Lung (tissue), 12 donors: Measurements from ENCODE around the gene SLC35F2. TPM values are rescaled to one million over a fixed set of nuclear protein-coding genes. Genes with fewer than 3 reads are reported as not detected.

Source experiments
- ATAC-seq: fragments of 200-7000 bp; cut with Tn5 transposase; one replicate; pipeline ENCODE4 v1.9.1; 2020; ENCODE audit warnings: moderate number of reproducible peaks; ENCODE audit not compliant: insufficient read depth, low FRiP score
- DNase-seq, 3 donors: peaks; one replicate each; pipeline ENCODE4 v3.0.0-alpha.2; 2013 to 2017
- H3K27ac ChIP-seq, 2 donors: one replicate each; pipeline ENCODE4 v1.5.1; 2013; ENCODE audit warnings: mild to moderate bottlenecking in 2 of 2, moderate library complexity in 2 of 2, control low read depth in 1 of 2, inconsistent platforms in 1 of 2, low read depth in 1 of 2, low read length in 1 of 2
- H3K27me3 ChIP-seq, 3 donors: one replicate each; pipeline ENCODE4 v1.5.1; 2013; ENCODE audit warnings: low read length in 2 of 3; ENCODE audit not compliant: control insufficient read depth in 3 of 3, insufficient read depth in 3 of 3
- H3K36me3 ChIP-seq, 4 donors: one replicate each; pipeline ENCODE4 v1.5.1; 2013; ENCODE audit warnings: low read length in 4 of 4, mild to moderate bottlenecking in 1 of 4, moderate library complexity in 1 of 4; ENCODE audit not compliant: control insufficient read depth in 4 of 4, insufficient read depth in 4 of 4
- H3K4me1 ChIP-seq, 5 donors: one replicate each; pipeline ENCODE4 v1.5.1; 2013; ENCODE audit warnings: low read length in 5 of 5, mild to moderate bottlenecking in 2 of 5, moderate library complexity in 1 of 5; ENCODE audit not compliant: control insufficient read depth in 5 of 5, insufficient read depth in 5 of 5
- H3K4me3 ChIP-seq: one replicate; pipeline ENCODE4 v1.5.1; 2013; ENCODE audit warnings: mild to moderate bottlenecking, control low read depth, moderate library complexity
- H3K9ac ChIP-seq, 2 donors: one replicate each; pipeline ENCODE4 v1.5.1; 2013; ENCODE audit warnings: low read length in 2 of 2, control low read depth in 1 of 2; ENCODE audit not compliant: insufficient read depth in 1 of 2
- H3K9me3 ChIP-seq, 4 donors: one replicate each; pipeline ENCODE4 v1.5.1; 2013; ENCODE audit warnings: low read length in 3 of 4, mild to moderate bottlenecking in 1 of 4, moderate library complexity in 1 of 4; ENCODE audit not compliant: control insufficient read depth in 4 of 4, insufficient read depth in 3 of 4
- CTCF ChIP-seq: IDR thresholded peaks from 2 replicates; pipeline ENCODE4 v1.5.1; 2012; ENCODE audit warnings: mild to moderate bottlenecking; ENCODE audit errors: control extremely low read depth, extremely low read depth
- WGBS, 2 donors: extraction: QIAGEN DNeasy Blood & Tissue Kit; methylation state at CpG; one replicate each; pipeline ENCODE4 v1.1.7; 2013; 5-methylcytosine and 5-hydroxymethylcytosine counted together
- polyA plus RNA-seq, 2 donors: library from polyadenylated mRNA; stranded (reverse); fragments of 200-250 nt; gene quantifications; one replicate each; pipeline ENCODE4 v1.2.1, GENCODE V29; 2013
- total RNA-seq, 2 donors: library from RNA; depleted of rRNA in 1 of 2; stranded (reverse); fragments of >200 nt in 1 of 2; gene quantifications; one replicate each; pipeline ENCODE4 v1.2.1, GENCODE V29; 2014 to 2021
- donor health status: control.
- donor health status: control.
- donor health status: Bipolar disorder and iron deficiency.
- donor health status: healthy.
- donor health status: DM: yes; HTN: yes; CAD: no.

Gene SLC35F2
- total and polyA plus RNA-seq, 4 donors = 5.1 to 15.7 (median 5.8) TPM

GRCh38 chr11:107844041-107844440, 14.5 kb downstream of the SLC35F2 start:
- peaks cover 0 to 1% (median 0%) of the 10 kb centered on the region in 4 donors for H3K36me3 ChIP-seq
- no peak for TF ChIP-seq CTCF
- 95 to 98% methylated on average over 7 of the region's 7 CpGs for WGBS, 2 donors
- DNase-seq (no peak), ATAC-seq (no peak)
- no peak overlapping the region for H3K4me3 ChIP-seq
- H3K27ac ChIP-seq = no peak overlapping the region
- H3K9ac ChIP-seq = no peak overlapping the region
- no peaks in the 10 kb centered on the region for H3K9me3 ChIP-seq
- peaks cover 0 to 5% (median 0%) of the 10 kb centered on the region in 5 donors for H3K4me1 ChIP-seq
- H3K27me3 ChIP-seq = no peaks in the 10 kb centered on the region

DNA sequence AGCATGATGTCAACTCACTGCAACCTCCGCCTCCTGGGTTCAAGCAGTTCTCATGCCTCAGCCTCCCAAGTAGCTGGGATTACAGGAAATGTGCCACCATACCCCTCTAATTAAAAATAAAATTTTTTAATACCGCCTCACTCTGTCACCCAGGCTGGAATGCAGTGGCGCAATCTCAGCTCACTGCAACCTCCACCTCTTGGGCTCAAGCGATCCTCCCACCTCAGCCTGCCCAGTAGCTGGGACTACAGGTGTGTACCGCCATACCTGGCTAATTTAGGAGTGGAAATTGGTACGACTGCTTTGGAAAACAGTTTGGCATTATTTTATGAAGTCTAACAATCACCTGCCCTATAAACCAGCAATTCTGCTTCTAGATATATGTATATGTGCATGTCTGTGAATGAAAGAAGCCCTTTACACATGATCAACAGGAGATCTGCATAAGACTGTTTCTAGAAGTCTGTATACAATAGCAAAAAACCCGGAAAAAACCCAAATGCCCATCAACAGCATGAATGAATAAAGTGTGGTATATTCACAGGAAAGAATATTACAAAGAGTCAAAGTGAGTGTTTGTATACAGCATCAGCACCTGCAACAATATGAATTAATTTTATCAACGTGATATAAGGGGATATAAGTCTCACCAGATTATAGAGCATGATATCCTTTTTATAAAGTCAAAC, 16.0 kb downstream of the SLC35F2 start:
- no peaks in the 10 kb centered on the region for H3K9me3 ChIP-seq
- TF ChIP-seq CTCF = no peak
- peaks cover 0 to 5% (median 0%) of the 10 kb centered on the region in 5 donors for H3K4me1 ChIP-seq
- ATAC-seq = no peak
- no peak overlapping the region for H3K27ac ChIP-seq
- DNase-seq = no peak
- 84 to 87% methylated on average over 8 of the region's 8 CpGs for WGBS, 2 donors
- no peak overlapping the region for H3K4me3 ChIP-seq
- no peak overlapping the region for H3K9ac ChIP-seq
- no peaks in the 10 kb centered on the region for H3K27me3 ChIP-seq
- H3K36me3 ChIP-seq = peaks cover 0 to 1% (median 0%) of the 10 kb centered on the region in 4 donors

DNA sequence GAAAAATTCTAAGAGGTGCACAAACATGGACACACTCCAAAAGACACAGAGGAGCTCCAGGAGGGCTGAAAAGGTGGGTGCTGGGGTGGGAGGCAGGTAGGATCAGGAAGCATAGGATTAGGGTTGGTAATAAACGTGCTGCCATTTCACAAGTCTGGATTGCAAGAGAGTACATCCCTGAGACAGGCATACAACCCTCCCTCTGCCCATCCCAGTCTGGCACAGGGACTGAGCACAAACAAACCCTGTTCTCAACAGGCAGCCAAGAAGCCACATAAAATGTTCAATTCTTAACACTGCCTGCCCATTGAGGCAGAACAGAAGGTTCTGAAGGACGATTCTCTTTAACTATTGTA, 18.5 kb downstream of the SLC35F2 start:
- WGBS, 2 donors = 22 to 42% methylated on average over 2 of the region's 2 CpGs
- H3K27ac ChIP-seq = peak overlapping the region in 1 of 2 donors; percentile 12
- no peaks in the 10 kb centered on the region for H3K27me3 ChIP-seq
- ATAC-seq (no peak), DNase-seq (no peak)
- no peak for TF ChIP-seq CTCF
- no peaks in the 10 kb centered on the region for H3K36me3 ChIP-seq
- H3K9ac ChIP-seq = no peak overlapping the region
- peaks cover 0 to 5% (median 0%) of the 10 kb centered on the region in 5 donors for H3K4me1 ChIP-seq
- no peaks in the 10 kb centered on the region for H3K9me3 ChIP-seq
- no peak overlapping the region for H3K4me3 ChIP-seq

- Histone ChIP-seq H3K9ac (no peak overlapping the region), H3K4me1 (peaks cover 0 to 5% (median 0%) of the 10 kb centered on the region in 5 donors), H3K36me3 (no peaks in the 10 kb centered on the region), H3K27me3 (no peaks in the 10 kb centered on the region), H3K4me3 (no peak overlapping the region), H3K27ac (no peak overlapping the region), H3K9me3 (no peaks in the 10 kb centered on the region)
- 66 to 76% methylated on average over 3 of the region's 3 CpGs for WGBS, 2 donors
- TF ChIP-seq CTCF = no peak
- no peak for DNase-seq
- ATAC-seq = no peak
Observed at GRCh38 chr11:107836851-107837250, 21.7 kb downstream of the SLC35F2 start.
